A673 (cell line): ENCODE results near the gene PITX3. TPM values are rescaled to one million over a fixed set of nuclear protein-coding genes. Genes with fewer than 3 reads are reported as not detected.

ENCODE experiments used
- BruUV-seq: library from RNA; stranded (reverse); fragments of 400-500 nt; replicated peaks from 2 replicates; lab custom pipeline; 2021; lab: Mats Ljungman, UMichigan
- CTCF ChIA-PET: fragments of 300-600 bp; sonication (Branson Sonifier 250); formaldehyde crosslinking; loops from one replicate; lab custom pipeline; 2022; ENCODE audit warnings: antibody characterized with exemption; lab: Charles Lee
- POLR2A ChIA-PET: fragments of 300-600 bp; sonication (Branson Sonifier 250); formaldehyde crosslinking; loops from one replicate; lab custom pipeline; 2022; ENCODE audit warnings: antibody characterized with exemption; ENCODE audit not compliant: low non-redundant PET; lab: Charles Lee
- DNase-seq: peaks from one replicate; pipeline ENCODE4 v3.0.0-alpha.2; 2015; ENCODE audit warnings: low spot score
- H3K27ac ChIP-seq: fragments of 200-600 bp; sonication (generic); 2 replicates; pipeline ENCODE4 v1.5.1; 2016; ENCODE audit warnings: mixed run types, low read depth, mild to moderate bottlenecking, mixed read lengths, antibody characterized with exemption, low read length; ENCODE audit not compliant: poor library complexity, severe bottlenecking
- H3K27me3 ChIP-seq: fragments of 200-600 bp; sonication (generic); replicated peaks from 2 replicates; pipeline ENCODE4 v1.6.1; 2017; ENCODE audit warnings: mixed run types, low read depth, mild to moderate bottlenecking, mixed read lengths, antibody characterized with exemption, low read length; ENCODE audit not compliant: insufficient read depth, poor library complexity
- H3K36me3 ChIP-seq: fragments of 200-600 bp; sonication (generic); 2 replicates; pipeline ENCODE4 v1.6.1; 2016; ENCODE audit warnings: mixed run types, mild to moderate bottlenecking, mixed read lengths, antibody characterized with exemption, low read length; ENCODE audit not compliant: insufficient read depth, poor library complexity, severe bottlenecking
- H3K4me1 ChIP-seq: fragments of 200-600 bp; sonication (generic); 2 replicates; pipeline ENCODE4 v1.6.1; 2017; ENCODE audit warnings: mixed run types, mild to moderate bottlenecking, mixed read lengths, antibody characterized with exemption, low read length; ENCODE audit not compliant: insufficient read depth, poor library complexity, severe bottlenecking
- H3K4me3 ChIP-seq: fragments of 200-600 bp; sonication (generic); 2 replicates; pipeline ENCODE4 v1.5.1; 2016; ENCODE audit warnings: low read depth, mixed run types, mild to moderate bottlenecking, mixed read lengths, low read length; ENCODE audit not compliant: poor library complexity, severe bottlenecking
- H3K9me3 ChIP-seq: fragments of 200-600 bp; sonication (generic); 2 replicates; pipeline ENCODE4 v1.6.1; 2016; ENCODE audit warnings: mixed run types, low read depth, mild to moderate bottlenecking, mixed read lengths, antibody characterized with exemption, low read length; ENCODE audit not compliant: poor library complexity, severe bottlenecking
- EZH2 ChIP-seq: fragments of 200-600 bp; sonication (generic); IDR thresholded peaks from 2 replicates; pipeline ENCODE4 v1.6.1; 2017; ENCODE audit warnings: borderline replicate concordance, low read depth, mild to moderate bottlenecking, mixed read lengths, antibody characterized with exemption, low read length; ENCODE audit not compliant: poor library complexity, severe bottlenecking
- intact Hi-C: fragments of 100-400 bp; cut with micrococcal nuclease; formaldehyde crosslinking; loops from one replicate; pipeline ENCODE4 v1.10.0; 2022; ENCODE audit not compliant: unreplicated experiment
- total RNA-seq: library from RNA; stranded (reverse); gene quantifications from 2 replicates; pipeline ENCODE4 v1.2.3, GENCODE V29; 2021
- TF ChIP-seq, protein P1 (sequence below): fragments of 300-800, 200-600 bp; sonication (generic); conservative IDR thresholded peaks from 2 replicates; pipeline ENCODE4 v1.5.1; 2017; ENCODE audit warnings: low read depth, mild to moderate bottlenecking, antibody characterized with exemption, low read length, moderate library complexity, mixed read lengths

PITX3 gene
- total RNA-seq, 1 experiment from 2014 or later: not detected

DNA sequence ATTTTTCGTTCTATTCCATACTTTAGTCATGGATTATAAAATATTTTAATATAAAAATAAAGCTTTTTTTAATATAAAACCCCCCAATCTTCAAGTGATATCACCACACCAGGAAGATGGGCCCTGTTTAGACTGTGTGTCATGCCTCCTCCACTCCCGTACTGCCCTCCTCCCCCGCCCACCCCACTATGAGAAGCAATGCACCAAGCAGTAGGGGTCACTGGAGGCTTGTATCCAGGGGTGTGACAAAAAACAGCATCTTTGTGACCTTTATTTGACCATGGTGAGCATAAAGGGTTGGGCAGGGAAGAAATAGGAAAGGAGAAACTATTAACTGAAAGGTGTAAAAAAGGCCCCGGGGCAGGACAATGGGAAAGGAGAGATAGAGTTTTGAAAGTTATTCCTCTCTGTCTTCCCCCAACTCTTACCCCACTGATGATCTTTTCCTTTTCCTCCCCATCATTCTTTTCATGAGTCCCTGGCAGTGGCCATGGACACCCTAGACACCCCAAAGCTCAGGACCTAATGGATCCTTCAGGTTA, 3.5 kb downstream of the PITX3 start:
- no peak for DNase-seq
- POLR2A ChIA-PET: no interaction called here
- no peak overlapping the region for H3K4me3 ChIP-seq
- no peaks in the 10 kb centered on the region for H3K27me3 ChIP-seq
- CTCF ChIA-PET: interaction anchor here (0.5 kb wide), 1 partner anchor 102 kb away, joined by 5 read pairs; no protein-coding TSS in a partner anchor
- BruUV-seq: no TSS peak
- no peaks in the 10 kb centered on the region for H3K9me3 ChIP-seq
- intact Hi-C loops: no loop called here
- H3K27ac ChIP-seq: no peak overlapping the region
- peaks cover 7% of the 10 kb centered on the region for H3K4me1 ChIP-seq
- no peaks in the 10 kb centered on the region for H3K36me3 ChIP-seq
- TF ChIP-seq, protein P1, sequence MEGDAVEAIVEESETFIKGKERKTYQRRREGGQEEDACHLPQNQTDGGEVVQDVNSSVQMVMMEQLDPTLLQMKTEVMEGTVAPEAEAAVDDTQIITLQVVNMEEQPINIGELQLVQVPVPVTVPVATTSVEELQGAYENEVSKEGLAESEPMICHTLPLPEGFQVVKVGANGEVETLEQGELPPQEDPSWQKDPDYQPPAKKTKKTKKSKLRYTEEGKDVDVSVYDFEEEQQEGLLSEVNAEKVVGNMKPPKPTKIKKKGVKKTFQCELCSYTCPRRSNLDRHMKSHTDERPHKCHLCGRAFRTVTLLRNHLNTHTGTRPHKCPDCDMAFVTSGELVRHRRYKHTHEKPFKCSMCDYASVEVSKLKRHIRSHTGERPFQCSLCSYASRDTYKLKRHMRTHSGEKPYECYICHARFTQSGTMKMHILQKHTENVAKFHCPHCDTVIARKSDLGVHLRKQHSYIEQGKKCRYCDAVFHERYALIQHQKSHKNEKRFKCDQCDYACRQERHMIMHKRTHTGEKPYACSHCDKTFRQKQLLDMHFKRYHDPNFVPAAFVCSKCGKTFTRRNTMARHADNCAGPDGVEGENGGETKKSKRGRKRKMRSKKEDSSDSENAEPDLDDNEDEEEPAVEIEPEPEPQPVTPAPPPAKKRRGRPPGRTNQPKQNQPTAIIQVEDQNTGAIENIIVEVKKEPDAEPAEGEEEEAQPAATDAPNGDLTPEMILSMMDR: no peak
- no peak for TF ChIP-seq EZH2

DNA sequence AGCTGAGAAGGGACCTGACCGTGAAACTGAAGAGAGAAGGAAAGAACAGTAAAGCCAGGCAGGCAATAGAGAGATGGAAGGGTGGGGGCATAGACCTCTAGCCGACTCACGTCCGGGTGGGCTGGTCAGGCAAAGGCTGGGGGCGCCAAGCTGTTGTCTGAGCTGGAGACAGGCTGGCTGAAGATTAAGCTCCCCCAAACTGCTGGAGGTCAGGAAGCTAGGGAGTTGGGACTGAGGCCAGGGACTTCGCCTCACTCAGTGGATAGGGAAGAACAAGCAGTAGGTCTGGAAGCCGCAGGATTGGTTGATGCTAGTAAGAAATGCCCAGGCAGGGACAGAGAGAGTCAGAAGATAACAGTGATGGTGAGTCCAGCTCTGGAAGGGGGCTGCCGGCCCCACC, 5.3 kb downstream of the PITX3 start:
- H3K4me1 ChIP-seq: peaks cover 4% of the 10 kb centered on the region
- no peaks in the 10 kb centered on the region for H3K9me3 ChIP-seq
- DNase-seq: no peak
- no peak overlapping the region for H3K4me3 ChIP-seq
- no TSS peak for BruUV-seq
- no peak overlapping the region for H3K27ac ChIP-seq
- ChIA-PET CTCF (no interaction called here), POLR2A (no interaction called here)
- no peaks in the 10 kb centered on the region for H3K36me3 ChIP-seq
- peaks cover 2% of the 10 kb centered on the region for H3K27me3 ChIP-seq
- TF ChIP-seq EZH2: no peak
- TF ChIP-seq, protein P1: no peak
- intact Hi-C loops: no loop called here

DNA sequence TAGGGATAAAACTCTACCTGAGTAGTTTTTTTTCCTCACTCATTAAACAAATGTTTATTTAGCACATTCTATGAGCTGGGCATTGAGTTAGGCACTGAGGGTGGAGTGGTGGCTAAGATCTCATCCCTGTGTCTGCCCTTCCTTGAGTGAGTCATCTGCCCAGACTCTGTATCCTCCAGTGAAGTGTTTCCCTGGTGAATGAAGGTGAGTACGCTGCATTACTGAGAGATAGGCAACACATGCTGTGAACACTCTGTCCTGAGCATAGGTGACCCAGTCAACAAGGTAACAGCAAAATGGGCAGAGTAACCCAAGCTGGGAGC, 5.8 kb downstream of the PITX3 start:
- H3K4me3 ChIP-seq: no peak overlapping the region
- ChIA-PET POLR2A (no interaction called here), CTCF (no interaction called here)
- H3K4me1 ChIP-seq: peaks cover 5% of the 10 kb centered on the region
- TF ChIP-seq, protein P1: no peak
- TF ChIP-seq EZH2: no peak
- intact Hi-C loops: no loop called here
- H3K27ac ChIP-seq: no peak overlapping the region
- no TSS peak for BruUV-seq
- no peaks in the 10 kb centered on the region for H3K9me3 ChIP-seq
- peaks cover 3% of the 10 kb centered on the region for H3K27me3 ChIP-seq
- DNase-seq: no peak
- no peaks in the 10 kb centered on the region for H3K36me3 ChIP-seq
